OCI-LY3 (cell line): ENCODE results near the gene RBBP6.

ENCODE experiments used
- EZH2phosphoT487 ChIP-seq: fragments of 200-600 bp; shearing (Covaris generic); IDR thresholded peaks from 2 replicates; pipeline ENCODE4 v1.6.1; 2018; ENCODE audit warnings: antibody characterized with exemption, mixed run types, low read depth
- TF ChIP-seq, protein P1 (sequence below): fragments of 200-600, 300-600 bp; sonication (generic); IDR thresholded peaks from 2 replicates; pipeline ENCODE4 v1.5.1; 2014; ENCODE audit warnings: antibody characterized with exemption, low read length, low read depth

DNA sequence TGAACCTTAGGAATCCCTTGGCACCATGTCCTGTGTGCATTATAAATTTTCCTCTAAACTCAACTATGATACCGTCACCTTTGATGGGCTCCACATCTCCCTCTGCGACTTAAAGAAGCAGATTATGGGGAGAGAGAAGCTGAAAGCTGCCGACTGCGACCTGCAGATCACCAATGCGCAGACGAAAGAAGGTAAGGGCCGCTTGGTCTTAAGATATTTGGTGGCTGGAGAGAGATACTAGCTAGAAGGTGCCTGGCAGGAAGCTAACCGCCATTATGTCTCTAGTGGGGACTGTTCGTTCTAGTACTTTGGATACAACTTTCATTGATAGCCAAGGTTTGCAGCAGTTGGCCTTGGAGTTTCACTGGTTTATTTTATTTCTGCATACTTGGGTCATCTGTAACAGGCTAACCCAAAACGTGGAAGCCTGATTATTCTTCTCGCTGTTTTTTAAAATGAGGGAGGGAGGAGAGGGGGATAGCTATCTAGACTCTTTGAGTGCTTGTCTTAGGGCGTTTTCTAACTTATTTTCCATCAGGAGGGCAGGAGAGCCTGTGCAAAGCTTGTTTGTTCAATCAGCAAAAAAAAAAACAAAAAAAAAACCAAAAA lies 1.3 kb downstream of the RBBP6 start:
- TF ChIP-seq, protein P1, sequence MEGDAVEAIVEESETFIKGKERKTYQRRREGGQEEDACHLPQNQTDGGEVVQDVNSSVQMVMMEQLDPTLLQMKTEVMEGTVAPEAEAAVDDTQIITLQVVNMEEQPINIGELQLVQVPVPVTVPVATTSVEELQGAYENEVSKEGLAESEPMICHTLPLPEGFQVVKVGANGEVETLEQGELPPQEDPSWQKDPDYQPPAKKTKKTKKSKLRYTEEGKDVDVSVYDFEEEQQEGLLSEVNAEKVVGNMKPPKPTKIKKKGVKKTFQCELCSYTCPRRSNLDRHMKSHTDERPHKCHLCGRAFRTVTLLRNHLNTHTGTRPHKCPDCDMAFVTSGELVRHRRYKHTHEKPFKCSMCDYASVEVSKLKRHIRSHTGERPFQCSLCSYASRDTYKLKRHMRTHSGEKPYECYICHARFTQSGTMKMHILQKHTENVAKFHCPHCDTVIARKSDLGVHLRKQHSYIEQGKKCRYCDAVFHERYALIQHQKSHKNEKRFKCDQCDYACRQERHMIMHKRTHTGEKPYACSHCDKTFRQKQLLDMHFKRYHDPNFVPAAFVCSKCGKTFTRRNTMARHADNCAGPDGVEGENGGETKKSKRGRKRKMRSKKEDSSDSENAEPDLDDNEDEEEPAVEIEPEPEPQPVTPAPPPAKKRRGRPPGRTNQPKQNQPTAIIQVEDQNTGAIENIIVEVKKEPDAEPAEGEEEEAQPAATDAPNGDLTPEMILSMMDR = no peak
- TF ChIP-seq EZH2phosphoT487 = no peak
